Osteoblast (primary cell): ENCODE results near the gene CASQ2. TPM values are rescaled to one million over a fixed set of nuclear protein-coding genes. Genes with fewer than 3 reads are reported as not detected.
A peak's percentile ranks its signal among the peaks of the same experiment; 100 is the strongest.

Experiments
- DNase-seq: peaks from one replicate; pipeline ENCODE4 v3.0.0; 2011; ENCODE audit warnings: low spot score, mixed read lengths; ENCODE audit not compliant: insufficient read length; ENCODE audit errors: missing footprints
- H2AFZ ChIP-seq: 2 replicates; pipeline ENCODE4 v1.6.0; 2011; ENCODE audit warnings: mild to moderate bottlenecking, low read length
- H3K27ac ChIP-seq: 2 replicates; pipeline ENCODE4 v1.5.1; 2011; ENCODE audit warnings: mild to moderate bottlenecking, low read depth, low read length, moderate library complexity
- H3K27me3 ChIP-seq: 2 replicates; pipeline ENCODE4 v1.6.0; 2012; ENCODE audit warnings: mild to moderate bottlenecking, control low read depth, inconsistent platforms, low read length, moderate library complexity; ENCODE audit not compliant: insufficient read depth
- H3K36me3 ChIP-seq: 2 replicates; pipeline ENCODE4 v1.5.1; 2011; ENCODE audit warnings: mild to moderate bottlenecking, low read length, control low read depth, moderate library complexity; ENCODE audit not compliant: insufficient read depth
- H3K4me1 ChIP-seq: 2 replicates; pipeline ENCODE4 v1.5.1; 2011; ENCODE audit warnings: mild to moderate bottlenecking, low read length, control low read depth, moderate library complexity; ENCODE audit not compliant: insufficient read depth
- H3K4me2 ChIP-seq: 2 replicates; pipeline ENCODE4 v1.6.0; 2011; ENCODE audit warnings: mild to moderate bottlenecking, low read length; ENCODE audit not compliant: insufficient read depth
- H3K4me3 ChIP-seq: fragments of 200-600 bp; sonication (generic); 3 replicates; pipeline ENCODE4 v1.5.1; 2012; ENCODE audit warnings: mild to moderate bottlenecking, low read length, inconsistent platforms; ENCODE audit not compliant: insufficient read depth
- H3K79me2 ChIP-seq: 2 replicates; pipeline ENCODE4 v1.6.0; 2012; ENCODE audit warnings: mild to moderate bottlenecking, low read length, control low read depth, inconsistent platforms; ENCODE audit not compliant: insufficient read depth
- H3K9me3 ChIP-seq: 2 replicates; pipeline ENCODE4 v1.5.1; 2011; ENCODE audit warnings: low read depth, low read length, control low read depth
- H4K20me1 ChIP-seq: 2 replicates; pipeline ENCODE4 v1.6.0; 2012; ENCODE audit warnings: mild to moderate bottlenecking, low read length, control low read depth; ENCODE audit not compliant: insufficient read depth
- total RNA-seq: library from RNA; depleted of rRNA; stranded (reverse); fragments of >200 nt; gene quantifications from 2 replicates; pipeline ENCODE4 v1.2.3, GENCODE V29; 2012
- TF ChIP-seq, protein P1 (sequence below): IDR thresholded peaks from 2 replicates; pipeline ENCODE4 v1.5.1; 2011; ENCODE audit warnings: mild to moderate bottlenecking, low read depth, low read length, moderate library complexity; ENCODE audit errors: extremely low read depth

Gene CASQ2
- total RNA-seq, 1 donor, result not detected

DNA sequence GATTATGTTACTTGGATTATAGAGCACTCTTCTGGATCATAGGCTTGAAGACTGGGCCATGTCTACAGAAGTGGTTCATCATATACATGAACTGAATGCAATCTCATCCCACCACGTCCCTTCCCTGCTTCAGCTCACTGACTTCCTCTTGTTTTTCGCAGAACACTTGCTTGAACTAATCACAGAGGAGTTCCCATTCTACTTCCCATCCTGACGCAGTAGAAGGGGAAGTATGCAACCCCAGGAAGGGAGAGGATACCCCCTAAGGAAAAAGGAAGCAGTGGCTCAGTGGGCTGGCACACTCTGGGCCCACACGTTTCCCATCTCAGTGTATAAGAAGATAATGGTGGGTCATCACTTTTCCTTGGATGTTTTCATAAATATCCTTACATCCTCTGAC lies 36.2 kb downstream of the CASQ2 start:
- H2AFZ ChIP-seq, result no peak overlapping the region
- no peak overlapping the region for H3K4me2 ChIP-seq
- peaks cover 7% of the 10 kb centered on the region for H3K4me1 ChIP-seq
- H3K9me3 ChIP-seq, result no peaks in the 10 kb centered on the region
- DNase-seq, result no peak
- H3K27ac ChIP-seq, result no peak overlapping the region
- no peak overlapping the region for H3K4me3 ChIP-seq
- H4K20me1 ChIP-seq, result no peaks in the 10 kb centered on the region
- TF ChIP-seq, protein P1, sequence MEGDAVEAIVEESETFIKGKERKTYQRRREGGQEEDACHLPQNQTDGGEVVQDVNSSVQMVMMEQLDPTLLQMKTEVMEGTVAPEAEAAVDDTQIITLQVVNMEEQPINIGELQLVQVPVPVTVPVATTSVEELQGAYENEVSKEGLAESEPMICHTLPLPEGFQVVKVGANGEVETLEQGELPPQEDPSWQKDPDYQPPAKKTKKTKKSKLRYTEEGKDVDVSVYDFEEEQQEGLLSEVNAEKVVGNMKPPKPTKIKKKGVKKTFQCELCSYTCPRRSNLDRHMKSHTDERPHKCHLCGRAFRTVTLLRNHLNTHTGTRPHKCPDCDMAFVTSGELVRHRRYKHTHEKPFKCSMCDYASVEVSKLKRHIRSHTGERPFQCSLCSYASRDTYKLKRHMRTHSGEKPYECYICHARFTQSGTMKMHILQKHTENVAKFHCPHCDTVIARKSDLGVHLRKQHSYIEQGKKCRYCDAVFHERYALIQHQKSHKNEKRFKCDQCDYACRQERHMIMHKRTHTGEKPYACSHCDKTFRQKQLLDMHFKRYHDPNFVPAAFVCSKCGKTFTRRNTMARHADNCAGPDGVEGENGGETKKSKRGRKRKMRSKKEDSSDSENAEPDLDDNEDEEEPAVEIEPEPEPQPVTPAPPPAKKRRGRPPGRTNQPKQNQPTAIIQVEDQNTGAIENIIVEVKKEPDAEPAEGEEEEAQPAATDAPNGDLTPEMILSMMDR, result no peak
- H3K79me2 ChIP-seq, result no peaks in the 10 kb centered on the region
- peaks cover 14% of the 10 kb centered on the region for H3K27me3 ChIP-seq
- H3K36me3 ChIP-seq, result no peaks in the 10 kb centered on the region

DNA sequence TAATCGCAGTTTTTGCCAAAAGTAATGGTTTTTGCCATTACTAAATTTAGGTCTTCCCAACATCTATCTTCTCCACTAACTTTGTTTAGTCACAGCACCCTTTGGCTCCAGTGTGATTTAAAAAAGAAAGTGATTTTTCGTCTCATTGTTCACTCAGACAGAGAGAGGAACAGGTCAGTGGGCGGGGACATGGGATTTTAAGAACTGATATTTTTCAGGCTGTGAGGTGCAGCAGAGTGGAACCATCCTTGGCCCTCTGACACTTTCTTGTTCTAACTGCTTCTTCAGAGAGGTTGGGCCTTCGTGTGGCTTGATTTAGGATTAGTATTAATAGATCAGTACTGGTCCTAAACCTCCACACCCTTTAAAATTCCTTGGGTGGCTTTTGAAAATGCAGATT lies 38.8 kb downstream of the CASQ2 start:
- Histone ChIP-seq H2AFZ (no peak overlapping the region), H3K4me2 (no peak overlapping the region), H3K79me2 (no peaks in the 10 kb centered on the region), H3K9me3 (no peaks in the 10 kb centered on the region), H3K27ac (no peak overlapping the region), H3K36me3 (no peaks in the 10 kb centered on the region), H3K27me3 (peaks cover 14% of the 10 kb centered on the region), H3K4me3 (no peak overlapping the region), H4K20me1 (no peaks in the 10 kb centered on the region), H3K4me1 (peaks cover 7% of the 10 kb centered on the region)
- DNase-seq, result no peak
- TF ChIP-seq, protein P1, result no peak

GRCh38 chr1:115728341-115728740 lies 40.2 kb downstream of the CASQ2 start:
- Histone ChIP-seq H2AFZ (peak overlapping the region; percentile 59), H3K27ac (peak overlapping the region; percentile 40), H3K9me3 (no peaks in the 10 kb centered on the region)

DNA sequence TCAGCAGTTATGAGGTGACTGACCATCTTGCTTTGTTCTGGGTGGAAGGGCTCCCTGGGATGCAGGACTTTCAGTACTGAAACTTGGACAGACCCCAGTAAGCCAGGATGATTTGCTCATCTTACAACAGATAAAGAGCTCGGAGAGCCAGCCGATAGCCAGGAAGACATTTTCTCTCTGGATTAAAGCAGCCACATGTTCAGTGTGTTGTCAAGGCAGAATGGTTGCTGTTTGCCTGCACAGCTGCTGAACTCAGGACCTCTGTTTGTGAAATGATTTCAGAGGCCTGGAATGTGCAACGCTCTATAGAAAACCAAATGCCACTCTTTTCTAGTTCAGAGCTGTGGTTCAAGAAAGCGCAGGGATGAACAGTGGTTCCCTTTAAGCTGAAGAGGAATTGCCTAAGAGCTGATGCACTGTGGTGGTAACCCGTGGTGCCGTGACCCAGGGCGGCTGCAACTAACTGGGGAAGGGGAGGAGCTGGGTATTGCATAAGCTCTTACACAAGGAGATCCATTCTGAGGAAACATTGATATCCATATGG lies 40.7 kb downstream of the CASQ2 start:
- Histone ChIP-seq H3K4me1 (peaks cover 7% of the 10 kb centered on the region), H3K27ac (peak overlapping the region; percentile 40), H3K4me2 (peak overlapping the region; percentile 53), H3K4me3 (no peak overlapping the region), H2AFZ (peak overlapping the region; percentile 59), H3K36me3 (no peaks in the 10 kb centered on the region), H3K9me3 (no peaks in the 10 kb centered on the region), H3K27me3 (peaks cover 2% of the 10 kb centered on the region), H3K79me2 (no peaks in the 10 kb centered on the region), H4K20me1 (no peaks in the 10 kb centered on the region)
- TF ChIP-seq, protein P1, result no peak
- DNase-seq, result no peak

More at GRCh38 chr1:115728341-115728740, 40.2 kb downstream of the CASQ2 start:
- H3K27me3 ChIP-seq, result peaks cover 8% of the 10 kb centered on the region
- no peaks in the 10 kb centered on the region for H3K36me3 ChIP-seq
- H4K20me1 ChIP-seq, result no peaks in the 10 kb centered on the region
- H3K4me3 ChIP-seq, result no peak overlapping the region
- H3K4me2 ChIP-seq, result peak overlapping the region; percentile 53
- TF ChIP-seq, protein P1, result no peak
- DNase-seq, result no peak
- no peaks in the 10 kb centered on the region for H3K79me2 ChIP-seq
- H3K4me1 ChIP-seq, result peaks cover 7% of the 10 kb centered on the region
